Heart left ventricle (tissue), 13 donors: Measurements from ENCODE around the gene CHERP.

Source experiments
- POLR2A ChIP-seq, 2 donors: fragments of 450-650 bp; IDR thresholded peaks; one replicate each; pipeline ENCODE4 v1.6.1; 2017; ENCODE audit warnings: antibody characterized with exemption in 2 of 2, mild to moderate bottlenecking in 2 of 2, moderate library complexity in 2 of 2
- TF ChIP-seq, protein P1 (sequence below), 12 donors: fragments of 200-600 bp; sonication (generic) in 4 of 12; IDR thresholded peaks; one replicate each; pipeline versions ENCODE4 v1.5.0 to v1.8.0; 2018 to 2022; ENCODE audit warnings: antibody characterized with exemption in 12 of 12, mild to moderate bottlenecking in 5 of 12
- donor health status: ischemic (EF 13 %, LVEDD 7.1; RV severe dilation, severe dysfunction).
- donor health status: DM: no; HTN: yes; CAD: no.
- donor health status: DM: no; HTN: no; CAD: no.
- donor health status: ischemic (EF 25% LVEDD 6.9; RV normal size, moderate dysfunction).
- donor health status: ischemic (EF 25% LVEDD 5.7; RV mildly dilated, moderate dysfunction).
- donor health status: ischemic (EF 35%, LVEDD 5.7; RV mildly dilated, moderate dysfunction).
- donor health status: nonischemic (EF 11% LVEDD 7.7; RV severe dilation, severe dysfunction).
- donor health status: DM: yes; HTN: yes; CAD: no.
- donor health status: PGD.
- donor health status: ischemic (EF 29% LVEDD 5.4; RV normal size, mild dysfunction).
- donor health status: nonischemic (EF 23%, LVEDD 6.1; RV moderate dilation, normal function).

DNA sequence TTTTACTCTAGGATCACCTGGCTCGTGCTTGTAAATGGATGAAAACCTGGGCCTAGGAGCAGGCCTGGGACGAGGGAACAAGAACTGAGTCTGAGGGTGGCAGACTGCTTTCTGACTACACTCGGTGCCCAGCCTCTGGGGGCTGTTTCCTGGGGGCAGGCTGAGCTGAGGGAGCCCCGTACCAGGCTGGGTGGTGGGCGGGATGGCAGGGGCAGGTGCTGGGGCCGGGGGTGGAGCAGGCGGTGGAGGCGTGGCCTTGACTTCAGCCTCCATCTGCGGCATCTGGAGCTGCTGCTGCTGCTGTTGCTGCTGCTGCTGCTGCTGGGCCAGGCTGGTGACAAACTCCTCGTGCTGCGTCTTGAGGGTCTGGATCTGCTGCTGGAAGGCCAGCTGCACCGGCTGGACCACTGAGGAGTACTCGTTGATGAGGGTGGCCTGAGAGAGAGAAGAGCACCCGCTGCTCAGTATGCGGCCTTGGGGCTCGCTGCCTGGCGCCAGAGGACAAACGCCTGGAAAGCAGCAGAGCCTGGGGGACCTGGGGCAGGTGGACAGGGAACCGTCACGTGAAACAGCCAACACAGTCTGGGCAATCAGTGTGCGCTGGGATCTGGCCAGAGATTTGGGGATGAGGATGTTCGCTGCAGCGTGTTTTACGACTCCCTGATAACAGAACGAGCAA is 12.6 kb downstream of the CHERP start:
- TF ChIP-seq POLR2A (IDR thresholded peaks at IDR 0.05): no peak
- TF ChIP-seq, protein P1, sequence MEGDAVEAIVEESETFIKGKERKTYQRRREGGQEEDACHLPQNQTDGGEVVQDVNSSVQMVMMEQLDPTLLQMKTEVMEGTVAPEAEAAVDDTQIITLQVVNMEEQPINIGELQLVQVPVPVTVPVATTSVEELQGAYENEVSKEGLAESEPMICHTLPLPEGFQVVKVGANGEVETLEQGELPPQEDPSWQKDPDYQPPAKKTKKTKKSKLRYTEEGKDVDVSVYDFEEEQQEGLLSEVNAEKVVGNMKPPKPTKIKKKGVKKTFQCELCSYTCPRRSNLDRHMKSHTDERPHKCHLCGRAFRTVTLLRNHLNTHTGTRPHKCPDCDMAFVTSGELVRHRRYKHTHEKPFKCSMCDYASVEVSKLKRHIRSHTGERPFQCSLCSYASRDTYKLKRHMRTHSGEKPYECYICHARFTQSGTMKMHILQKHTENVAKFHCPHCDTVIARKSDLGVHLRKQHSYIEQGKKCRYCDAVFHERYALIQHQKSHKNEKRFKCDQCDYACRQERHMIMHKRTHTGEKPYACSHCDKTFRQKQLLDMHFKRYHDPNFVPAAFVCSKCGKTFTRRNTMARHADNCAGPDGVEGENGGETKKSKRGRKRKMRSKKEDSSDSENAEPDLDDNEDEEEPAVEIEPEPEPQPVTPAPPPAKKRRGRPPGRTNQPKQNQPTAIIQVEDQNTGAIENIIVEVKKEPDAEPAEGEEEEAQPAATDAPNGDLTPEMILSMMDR (IDR thresholded peaks at IDR 0.05): no peak
